ENCODE data around the gene ARMH3.

GRCh38 chr10:101827919-101828600, 227.9 kb downstream of the ARMH3 start:
- TF ChIP-seq CTCF (IDR thresholded peaks at IDR 0.05; ENCODE audit: low read length) (no peak), EZH2 (optimal IDR thresholded peaks at IDR 0.05; ENCODE audit: low read depth, low read length) (no peak)
